Stimulated activated CD8-positive, alpha-beta memory T cell treated with anti-CD3 and anti-CD28 coated beads, Interleukin-15, amount 100 ng/mL, for 24 hours (primary cell): ENCODE measurements around the gene GABRB3.

ENCODE experiments used
- DNase-seq: peaks from one replicate; pipeline ENCODE4 v3.0.0-alpha.2; 2020; ENCODE audit warnings: low read depth

Gene GABRB3

DNA sequence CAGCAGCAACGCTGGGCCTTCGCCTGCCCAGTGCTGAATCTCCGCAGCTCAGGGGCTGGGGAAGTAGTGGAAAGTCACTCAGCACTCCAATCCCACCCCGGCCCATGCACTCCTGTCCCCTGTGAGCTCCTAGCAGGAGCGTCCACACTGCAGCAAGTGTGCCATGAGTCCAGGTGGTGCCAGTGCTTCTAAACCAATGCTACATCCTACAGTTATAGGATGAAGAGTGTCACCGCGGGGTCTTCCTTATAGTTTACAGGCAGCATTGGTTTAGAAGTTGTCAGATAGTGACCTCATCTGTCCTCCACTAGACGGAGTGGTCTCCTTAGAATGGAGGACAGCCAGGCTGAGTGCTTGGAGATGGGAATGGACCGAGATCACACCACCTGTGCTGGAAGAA lies 221.4 kb downstream of the GABRB3 start:
- no peak for DNase-seq

DNA sequence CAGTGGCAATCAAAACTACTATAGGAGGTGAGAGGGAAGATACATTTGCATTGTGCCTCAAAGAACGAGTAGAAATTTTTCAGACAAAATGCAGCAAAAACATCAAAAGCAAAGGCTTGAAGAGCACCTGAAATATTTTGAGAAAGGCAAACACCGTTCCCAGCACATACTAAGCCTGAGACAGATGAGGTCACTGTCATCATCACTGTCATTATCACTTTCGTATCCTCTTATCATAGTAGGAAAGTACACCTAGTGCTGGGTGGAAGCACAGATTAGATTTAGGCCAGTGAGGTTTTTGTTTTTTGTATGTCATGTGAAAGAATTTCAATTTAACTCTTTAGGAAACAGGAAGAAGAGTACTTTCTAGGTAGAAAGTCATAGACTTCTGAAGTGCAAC lies 222.0 kb downstream of the GABRB3 start:
- no peak for DNase-seq

GRCh38 chr15:26537663-26538062 lies 235.2 kb downstream of the GABRB3 start:
- DNase-seq: no peak

DNA sequence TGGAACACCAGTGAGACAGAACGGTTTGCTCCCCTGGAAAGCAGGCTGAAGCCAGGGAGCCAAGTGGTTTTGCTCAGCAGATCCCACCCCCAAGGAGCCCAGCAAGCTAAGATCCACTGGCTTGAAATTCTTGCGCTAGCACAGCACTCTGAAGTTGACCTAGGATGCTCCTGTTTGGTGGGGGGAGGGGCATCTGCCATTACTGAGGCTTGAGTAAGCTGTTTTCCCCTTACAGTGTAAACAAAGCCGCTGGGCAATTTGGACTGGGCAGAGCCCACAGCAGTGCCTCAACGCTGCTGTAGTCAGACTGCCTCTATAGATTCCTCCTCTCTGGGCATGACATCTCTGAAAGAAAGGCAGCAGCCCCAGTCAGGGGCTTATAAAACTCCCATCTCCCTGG lies 241.4 kb downstream of the GABRB3 start:
- no peak for DNase-seq

DNA sequence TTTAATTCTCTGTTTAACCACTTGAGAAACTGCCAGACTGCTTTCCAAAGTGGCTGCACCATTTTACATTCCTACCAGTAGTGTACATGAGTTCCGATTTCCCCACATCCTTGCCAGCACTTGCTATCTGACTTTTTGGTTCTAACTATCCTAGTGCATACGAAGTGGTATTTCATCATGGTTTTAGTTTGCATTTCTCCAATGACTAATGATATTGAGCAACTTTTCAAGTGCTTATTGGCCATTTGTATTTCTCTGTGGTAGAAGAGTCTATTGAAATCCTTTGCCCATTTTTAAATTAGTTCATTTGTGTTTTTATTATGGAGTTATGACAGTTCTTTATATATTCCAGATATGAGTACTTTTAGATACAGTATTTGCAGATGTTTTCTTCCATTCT lies 247.8 kb downstream of the GABRB3 start:
- DNase-seq: no peak

DNA sequence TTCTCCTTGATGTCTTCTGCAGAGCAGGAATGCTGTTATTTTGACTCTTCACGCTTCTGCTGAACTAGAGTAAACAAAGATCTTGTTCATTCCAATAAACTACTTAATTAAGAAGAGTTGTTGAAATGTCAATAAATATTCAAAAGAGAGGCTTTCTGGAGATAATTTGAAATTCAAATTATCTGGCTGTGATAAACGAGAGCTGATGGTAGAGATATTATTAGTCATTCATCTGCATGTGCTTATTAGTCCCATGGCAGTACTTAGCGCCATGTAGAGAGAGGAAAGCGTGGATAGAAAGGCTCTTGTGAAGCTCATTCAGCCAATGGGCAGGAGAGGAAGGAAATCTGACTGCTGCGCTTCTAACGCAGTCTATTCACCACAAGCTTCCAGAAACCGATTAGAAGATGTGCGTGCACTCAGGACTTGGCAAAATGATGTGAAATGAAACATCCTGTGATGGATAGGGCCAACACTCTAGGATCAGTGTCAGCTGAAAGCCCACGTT lies 251.1 kb downstream of the GABRB3 start:
- no peak for DNase-seq

- no peak for DNase-seq
These were observed 251.7 kb downstream of the GABRB3 start for GRCh38 chr15:26521130-26521529.

DNA sequence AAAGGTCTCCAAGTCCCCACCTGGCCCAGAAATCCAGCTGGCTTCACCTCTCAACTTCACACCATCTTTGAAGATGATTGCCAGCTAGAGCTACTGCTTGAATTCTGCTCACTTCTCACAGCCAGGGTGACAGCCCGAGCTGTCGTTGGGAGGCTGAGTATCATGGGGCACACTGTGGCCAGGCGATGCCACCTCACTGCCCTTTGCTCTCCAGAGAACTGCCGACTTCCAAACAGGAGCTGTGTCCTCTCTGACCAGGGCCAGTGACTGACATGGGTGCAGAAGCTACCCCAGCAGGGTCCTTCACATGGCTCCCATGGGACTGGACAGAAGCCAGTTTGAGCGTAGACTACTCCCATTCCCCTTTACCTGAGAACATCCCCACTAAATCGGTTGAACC lies 254.0 kb downstream of the GABRB3 start:
- no peak for DNase-seq

DNA sequence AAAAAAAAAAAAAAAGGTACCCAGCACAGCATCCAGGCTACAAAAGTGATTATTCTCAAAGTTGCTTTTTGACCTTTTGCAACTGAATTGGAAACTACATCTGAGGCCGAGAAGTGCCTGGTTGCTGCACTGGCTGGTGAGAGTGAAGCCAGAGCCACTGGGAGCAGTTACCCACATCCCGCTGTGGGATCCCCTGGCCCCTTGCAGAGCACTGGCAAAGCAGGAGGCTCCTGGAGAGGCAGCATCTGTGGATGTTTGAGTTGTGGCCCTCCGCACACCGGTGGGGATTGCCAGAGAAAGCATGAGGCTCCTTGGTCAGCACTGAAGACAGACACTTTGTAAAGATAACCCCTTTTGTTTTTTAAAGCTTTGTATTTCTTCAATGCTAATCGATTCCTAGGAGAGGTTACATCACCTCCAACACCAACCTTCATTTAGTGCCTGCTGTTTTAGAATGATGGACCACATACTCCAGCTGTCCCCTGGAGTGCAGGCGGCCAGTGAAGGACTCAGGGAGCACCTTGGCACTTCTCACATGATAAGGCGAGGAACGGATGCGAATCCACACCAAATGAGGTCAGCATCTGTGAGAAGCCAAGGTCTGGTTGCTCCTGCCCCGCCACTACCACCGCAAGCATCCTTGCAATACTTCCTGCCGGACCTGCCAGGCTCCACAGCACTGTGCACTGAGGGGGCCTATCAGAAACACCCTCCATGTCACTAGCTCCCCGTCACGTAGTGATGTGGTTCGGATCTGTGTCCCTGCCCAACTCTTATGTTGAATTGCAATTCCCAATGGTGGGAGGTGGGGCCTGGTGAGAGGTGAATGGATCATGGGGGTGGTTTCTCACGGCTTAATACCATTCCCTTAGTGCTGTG lies 256.5 kb downstream of the GABRB3 start:
- DNase-seq: no peak

DNA sequence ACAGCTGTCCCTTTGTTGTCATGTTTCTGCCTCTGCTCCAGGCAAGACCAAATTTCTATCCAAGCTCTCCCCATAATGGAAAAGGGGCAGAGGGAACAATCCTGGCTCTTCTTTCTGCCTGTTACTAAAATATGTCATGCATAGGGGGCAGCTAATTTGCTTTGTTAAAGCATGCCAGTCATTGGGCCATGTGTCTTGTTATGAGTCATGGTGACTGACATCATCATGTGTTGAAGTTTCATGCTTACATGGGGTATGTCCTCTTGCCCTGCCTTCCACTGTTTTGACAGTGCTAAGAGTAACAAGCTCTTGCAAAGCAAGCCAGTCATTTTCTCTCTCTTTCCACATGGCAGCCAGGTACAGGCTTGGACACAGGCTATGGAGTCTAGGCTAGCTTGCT lies 268.9 kb downstream of the GABRB3 start:
- no peak for DNase-seq
